Tibial artery (tissue), 4 donors: Measurements from ENCODE around the gene SLC39A11.
"Not testable (repeated sequence)": the region's sequence is repeated elsewhere in the genome, so short reads cannot be mapped to it uniquely, and the experiment has no call there.

Source experiments
- DNase-seq, 2 donors: peaks; one replicate each; pipeline ENCODE4 v3.0.0-alpha.2; 2019
- H3K27ac ChIP-seq, 2 donors: fragments of 200-600 bp; sonication (generic) in 1 of 2; 1 replicate in 1 of 2; 2 replicates in 1 of 2; pipeline ENCODE4 v1.5.1; 2018 to 2019; ENCODE audit warnings: mild to moderate bottlenecking in 1 of 2
- H3K27me3 ChIP-seq, 2 donors: fragments of 200-600 bp; sonication (generic) in 1 of 2; one replicate each; pipeline versions ENCODE4 v1.5.1 to v1.6.0; 2016 to 2019
- H3K36me3 ChIP-seq, 3 donors: fragments of 200-600 bp; sonication (generic) in 2 of 3; one replicate each; pipeline ENCODE4 v1.5.1; 2016 to 2019; ENCODE audit warnings: mild to moderate bottlenecking in 2 of 3
- H3K4me1 ChIP-seq, 4 donors: fragments of 200-600 bp; sonication (generic) in 2 of 4; 1 replicate in 3 of 4; 2 replicates in 1 of 4; pipeline ENCODE4 v1.5.1; 2016 to 2019
- H3K4me3 ChIP-seq, 2 donors: fragments of 200-600 bp; sonication (generic) in 1 of 2; 1 replicate in 1 of 2; 2 replicates in 1 of 2; pipeline ENCODE4 v1.5.1; 2018 to 2019; ENCODE audit warnings: mild to moderate bottlenecking in 2 of 2
- H3K9me3 ChIP-seq, 3 donors: fragments of 200-600 bp; sonication (generic) in 1 of 3; one replicate each; pipeline ENCODE4 v1.5.1; 2016 to 2019
- intact Hi-C: fragments of 100-400 bp; cut with DNase I; formaldehyde crosslinking; loops from one replicate; pipeline ENCODE4 v1.15.0; 2023; ENCODE audit warnings: low total_unique reads
- TF ChIP-seq, protein P1 (sequence below), 2 experiments: fragments of 200-600 bp in 1 of 2; fragments of 450-650 bp in 1 of 2; IDR thresholded peaks; one replicate each; pipeline ENCODE4 v1.5.1; 2017 to 2019; ENCODE audit warnings: antibody characterized with exemption in 2 of 2, mild to moderate bottlenecking in 1 of 2, moderate library complexity in 1 of 2

SLC39A11 gene

GRCh38 chr17:72943826-72944689 lies 148.4 kb downstream of the SLC39A11 start:
- DNase-seq: no peak
- Histone ChIP-seq H3K4me3 (no peak overlapping the region), H3K27ac (no peak overlapping the region), H3K4me1 (no peaks in the 10 kb centered on the region), H3K27me3 (no peaks in the 10 kb centered on the region), H3K9me3 (no peaks in the 10 kb centered on the region), H3K36me3 (peaks cover 0 to 9% (median 8%) of the 10 kb centered on the region in 3 donors)
- intact Hi-C loops: no loop called here
- TF ChIP-seq, protein P1, sequence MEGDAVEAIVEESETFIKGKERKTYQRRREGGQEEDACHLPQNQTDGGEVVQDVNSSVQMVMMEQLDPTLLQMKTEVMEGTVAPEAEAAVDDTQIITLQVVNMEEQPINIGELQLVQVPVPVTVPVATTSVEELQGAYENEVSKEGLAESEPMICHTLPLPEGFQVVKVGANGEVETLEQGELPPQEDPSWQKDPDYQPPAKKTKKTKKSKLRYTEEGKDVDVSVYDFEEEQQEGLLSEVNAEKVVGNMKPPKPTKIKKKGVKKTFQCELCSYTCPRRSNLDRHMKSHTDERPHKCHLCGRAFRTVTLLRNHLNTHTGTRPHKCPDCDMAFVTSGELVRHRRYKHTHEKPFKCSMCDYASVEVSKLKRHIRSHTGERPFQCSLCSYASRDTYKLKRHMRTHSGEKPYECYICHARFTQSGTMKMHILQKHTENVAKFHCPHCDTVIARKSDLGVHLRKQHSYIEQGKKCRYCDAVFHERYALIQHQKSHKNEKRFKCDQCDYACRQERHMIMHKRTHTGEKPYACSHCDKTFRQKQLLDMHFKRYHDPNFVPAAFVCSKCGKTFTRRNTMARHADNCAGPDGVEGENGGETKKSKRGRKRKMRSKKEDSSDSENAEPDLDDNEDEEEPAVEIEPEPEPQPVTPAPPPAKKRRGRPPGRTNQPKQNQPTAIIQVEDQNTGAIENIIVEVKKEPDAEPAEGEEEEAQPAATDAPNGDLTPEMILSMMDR (IDR thresholded peaks at IDR 0.05): no peak

- no peak for DNase-seq
- H3K4me1 ChIP-seq: no peaks in the 10 kb centered on the region
- H3K9me3 ChIP-seq: no peaks in the 10 kb centered on the region
- peaks cover 0 to 9% (median 8%) of the 10 kb centered on the region in 3 donors for H3K36me3 ChIP-seq
- intact Hi-C loops: no loop called here
- no peak overlapping the region for H3K4me3 ChIP-seq
- no peak overlapping the region for H3K27ac ChIP-seq
- TF ChIP-seq, protein P1 (IDR thresholded peaks at IDR 0.05): no peak
- H3K27me3 ChIP-seq: no peaks in the 10 kb centered on the region
Observed at GRCh38 chr17:72942579-72942978, 149.9 kb downstream of the SLC39A11 start.

DNA sequence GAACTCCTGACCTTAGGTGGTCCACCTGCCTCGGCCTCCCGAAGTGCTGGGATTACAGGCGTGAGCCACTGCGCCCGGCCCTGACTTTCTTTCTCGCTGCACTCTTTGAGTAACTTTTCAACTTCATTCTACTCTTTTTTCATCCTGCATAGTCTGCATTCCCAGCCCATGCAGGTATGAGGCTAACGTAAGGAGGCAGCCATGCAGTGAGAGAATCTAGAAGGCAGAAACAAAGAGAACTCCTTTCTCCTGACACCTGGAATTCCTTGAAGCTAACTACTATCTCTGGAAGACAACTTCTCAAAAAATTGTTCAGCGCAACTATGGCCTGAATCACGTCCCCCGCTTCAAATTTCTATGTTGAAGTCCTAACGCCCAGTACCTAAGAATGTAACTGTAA lies 152.0 kb downstream of the SLC39A11 start:
- Histone ChIP-seq H3K27ac (no peak overlapping the region), H3K36me3 (peaks cover 0 to 5% (median 0%) of the 10 kb centered on the region in 3 donors), H3K4me3 (no peak overlapping the region), H3K4me1 (no peaks in the 10 kb centered on the region), H3K9me3 (no peaks in the 10 kb centered on the region), H3K27me3 (no peaks in the 10 kb centered on the region)
- no peak for DNase-seq
- intact Hi-C loops: no loop called here
- TF ChIP-seq, protein P1 (IDR thresholded peaks at IDR 0.05): no peak

- TF ChIP-seq, protein P1 (IDR thresholded peaks at IDR 0.05): no peak
- no peak for DNase-seq
- H3K4me3 ChIP-seq: no peak overlapping the region
Observed at GRCh38 chr17:72938482-72938881, 154.0 kb downstream of the SLC39A11 start.

DNA sequence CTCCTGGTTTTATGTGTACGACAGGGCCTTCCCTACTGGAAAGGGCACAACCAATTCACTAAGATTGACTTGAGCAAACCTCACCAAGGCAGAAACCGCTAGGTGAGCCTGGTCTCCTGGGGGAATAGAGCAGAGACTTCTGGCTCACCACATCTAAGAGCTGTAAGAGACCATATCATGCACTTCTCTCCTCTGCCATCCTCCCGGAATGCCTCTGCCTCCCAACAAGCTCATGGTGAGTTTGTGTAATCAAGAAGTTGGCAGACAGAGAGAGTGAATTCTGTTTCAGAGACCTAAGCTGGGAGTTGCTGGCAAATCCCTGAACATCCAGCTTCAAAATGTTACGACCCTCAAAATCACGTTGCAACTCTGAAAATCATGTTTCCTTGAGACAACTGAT lies 154.8 kb downstream of the SLC39A11 start:
- no peaks in the 10 kb centered on the region for H3K9me3 ChIP-seq
- H3K27me3 ChIP-seq: no peaks in the 10 kb centered on the region
- intact Hi-C loops: no loop called here
- H3K27ac ChIP-seq: no peak overlapping the region
- H3K36me3 ChIP-seq: peaks cover 0 to 1% (median 0%) of the 10 kb centered on the region in 3 donors
- TF ChIP-seq, protein P1 (IDR thresholded peaks at IDR 0.05): no peak
- no peak for DNase-seq
- no peak overlapping the region for H3K4me3 ChIP-seq
- H3K4me1 ChIP-seq: no peaks in the 10 kb centered on the region

More at GRCh38 chr17:72938482-72938881, 154.0 kb downstream of the SLC39A11 start:
- Histone ChIP-seq H3K27me3 (no peaks in the 10 kb centered on the region), H3K27ac (no peak overlapping the region), H3K4me1 (no peaks in the 10 kb centered on the region), H3K36me3 (peaks cover 0 to 5% (median 0%) of the 10 kb centered on the region in 3 donors), H3K9me3 (no peaks in the 10 kb centered on the region)
- intact Hi-C loops: no loop called here

DNA sequence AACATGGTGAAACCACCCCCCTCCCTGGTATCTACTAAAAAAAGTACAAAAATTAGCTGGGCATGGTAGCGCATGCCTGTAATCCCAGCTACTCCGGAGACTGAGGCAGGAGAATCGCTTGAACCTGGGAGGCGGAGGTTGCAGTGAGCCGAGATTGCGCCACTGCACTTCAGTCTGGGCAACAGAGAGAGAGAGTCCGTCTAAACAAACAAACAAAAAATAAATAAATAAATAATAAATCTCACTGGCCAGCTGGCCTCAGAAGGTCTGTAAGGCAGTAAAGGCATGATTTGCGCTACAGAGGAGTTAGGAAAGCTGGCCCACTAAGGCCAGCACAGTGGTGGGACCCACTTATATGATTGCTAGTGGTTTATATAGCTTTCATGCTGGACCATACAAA lies 155.2 kb downstream of the SLC39A11 start:
- intact Hi-C loops: not testable (repeated sequence)

More for the DNA sequence above, 155.2 kb downstream of the SLC39A11 start:
- not testable (repeated sequence) for H3K4me1 ChIP-seq, H3K9me3 ChIP-seq, H3K36me3 ChIP-seq, H3K27me3 ChIP-seq, H3K4me3 ChIP-seq, H3K27ac ChIP-seq, DNase-seq
